ENCODE measurements around the gene FAM168B.

FAM168B gene

GRCh38 chr2:131093696-131094462 lies 619 bp upstream of the FAM168B start:
- no peaks in the 10 kb centered on the region for H3K9me2 ChIP-seq (replicated peaks; ENCODE audit: insufficient read depth, low read length)
- peaks cover 3% of the 10 kb centered on the region; the same call in 1 of the 2 replicates for H3K4me1 ChIP-seq (ENCODE audit: low read length)
- H3K79me2 ChIP-seq (ENCODE audit: low read length), result peaks cover 40% of the 10 kb centered on the region
- H3K27me3 ChIP-seq (replicated peaks; ENCODE audit: insufficient read depth, low read length), result no peaks in the 10 kb centered on the region
- no peaks in the 10 kb centered on the region; the same call in 1 of the 2 replicates for H3K36me3 ChIP-seq (replicated peaks; ENCODE audit: insufficient read depth, low read length)
- peak overlapping the region; percentile 61; the same call in 1 of the 2 replicates for H3K4me2 ChIP-seq (ENCODE audit: low read depth, low read length)
- no peaks in the 10 kb centered on the region for H3K9me3 ChIP-seq (replicated peaks; ENCODE audit: insufficient read depth, low read length)
- TF ChIP-seq EZH2 (optimal IDR thresholded peaks at IDR 0.05; ENCODE audit: low read depth, low read length) (no peak), CTCF (IDR thresholded peaks at IDR 0.05; ENCODE audit: low read length) (no peak), EZH2phosphoT487 (IDR thresholded peaks at IDR 0.05; ENCODE audit: low read length) (no peak)
- H3K4me3 ChIP-seq (ENCODE audit: low read length), result peak overlapping the region; percentile 72
- H2AFZ ChIP-seq (ENCODE audit: low read length), result peak overlapping the region; percentile 74
- H4K20me1 ChIP-seq (ENCODE audit: insufficient read depth, low read length), result no peaks in the 10 kb centered on the region
- DNase-seq, result peak; percentile 75
- peak overlapping the region; percentile 82 for H3K27ac ChIP-seq (ENCODE audit: low read length)
- peaks cover 17% of the 10 kb centered on the region; the same call in 1 of the 2 replicates for H3F3A ChIP-seq (ENCODE audit: insufficient read depth, low read length)
- peak overlapping the region; percentile 80 for H3K9ac ChIP-seq (ENCODE audit: low read length)

- H4K20me1 ChIP-seq (ENCODE audit: insufficient read depth, low read length), result no peaks in the 10 kb centered on the region; the same call in 1 of the 2 replicates
- H3K9ac ChIP-seq (ENCODE audit: low read length), result peak overlapping the region; percentile 57
- peaks cover 3% of the 10 kb centered on the region; the same call in 1 of the 2 replicates for H3K4me1 ChIP-seq (ENCODE audit: low read length)
- no peak for DNase-seq
- H3K4me3 ChIP-seq (ENCODE audit: low read length), result peak overlapping the region; percentile 60
- H3K27me3 ChIP-seq (replicated peaks; ENCODE audit: insufficient read depth, low read length), result no peaks in the 10 kb centered on the region
- no peaks in the 10 kb centered on the region for H3K9me2 ChIP-seq (replicated peaks; ENCODE audit: insufficient read depth, low read length)
- H3K27ac ChIP-seq (ENCODE audit: low read length), result peak overlapping the region; percentile 42; the same call in 1 of the 2 replicates
- peaks cover 53% of the 10 kb centered on the region for H3K79me2 ChIP-seq (ENCODE audit: low read length)
- no peaks in the 10 kb centered on the region for H3K9me3 ChIP-seq (replicated peaks; ENCODE audit: insufficient read depth, low read length)
- peaks cover 17% of the 10 kb centered on the region; the same call in 1 of the 2 replicates for H3F3A ChIP-seq (ENCODE audit: insufficient read depth, low read length)
- no peaks in the 10 kb centered on the region; the same call in 1 of the 2 replicates for H3K36me3 ChIP-seq (replicated peaks; ENCODE audit: insufficient read depth, low read length)
- TF ChIP-seq EZH2 (optimal IDR thresholded peaks at IDR 0.05; ENCODE audit: low read depth, low read length) (no peak), EZH2phosphoT487 (IDR thresholded peaks at IDR 0.05; ENCODE audit: low read length) (no peak), CTCF (IDR thresholded peaks at IDR 0.05; ENCODE audit: low read length) (no peak)
- H3K4me2 ChIP-seq (ENCODE audit: low read depth, low read length), result peak overlapping the region; percentile 51
- no peak overlapping the region for H2AFZ ChIP-seq (ENCODE audit: low read length)
Observed at GRCh38 chr2:131092458-131093005, 728 bp downstream of the FAM168B start.

- no peak for DNase-seq
- TF ChIP-seq EZH2 (optimal IDR thresholded peaks at IDR 0.05; ENCODE audit: low read depth, low read length), result no peak
- no peak for TF ChIP-seq CTCF (IDR thresholded peaks at IDR 0.05; ENCODE audit: low read length)
- no peak for TF ChIP-seq EZH2phosphoT487 (IDR thresholded peaks at IDR 0.05; ENCODE audit: low read length)
- H3K9ac ChIP-seq (ENCODE audit: low read length), result no peak overlapping the region
- peaks cover 97% of the 10 kb centered on the region for H3K79me2 ChIP-seq (ENCODE audit: low read length)
- H3F3A ChIP-seq (ENCODE audit: insufficient read depth, low read length), result no peaks in the 10 kb centered on the region
- H2AFZ ChIP-seq (ENCODE audit: low read length), result no peak overlapping the region
- no peak overlapping the region for H3K27ac ChIP-seq (ENCODE audit: low read length)
- H3K27me3 ChIP-seq (replicated peaks; ENCODE audit: insufficient read depth, low read length), result no peaks in the 10 kb centered on the region
- no peak overlapping the region for H3K4me3 ChIP-seq (ENCODE audit: low read length)
- H3K9me2 ChIP-seq (replicated peaks; ENCODE audit: insufficient read depth, low read length), result no peaks in the 10 kb centered on the region
- peaks cover 18% of the 10 kb centered on the region for H3K36me3 ChIP-seq (replicated peaks; ENCODE audit: insufficient read depth, low read length)
- H3K9me3 ChIP-seq (replicated peaks; ENCODE audit: insufficient read depth, low read length), result no peaks in the 10 kb centered on the region
- H3K4me1 ChIP-seq (ENCODE audit: low read length), result no peaks in the 10 kb centered on the region
- peaks cover 33% of the 10 kb centered on the region for H4K20me1 ChIP-seq (ENCODE audit: insufficient read depth, low read length)
- no peak overlapping the region for H3K4me2 ChIP-seq (ENCODE audit: low read depth, low read length)
Observed at GRCh38 chr2:131085646-131086045, 7.6 kb downstream of the FAM168B start.

Measured in MM.1S (cell line).